Measurements from ENCODE around the gene DGKI. TPM values are rescaled to one million over a fixed set of nuclear protein-coding genes. Genes with fewer than 3 reads are reported as not detected.

The DGKI gene
- total RNA-seq, 1 donor from 2014 or later, result 3.1 TPM

DNA sequence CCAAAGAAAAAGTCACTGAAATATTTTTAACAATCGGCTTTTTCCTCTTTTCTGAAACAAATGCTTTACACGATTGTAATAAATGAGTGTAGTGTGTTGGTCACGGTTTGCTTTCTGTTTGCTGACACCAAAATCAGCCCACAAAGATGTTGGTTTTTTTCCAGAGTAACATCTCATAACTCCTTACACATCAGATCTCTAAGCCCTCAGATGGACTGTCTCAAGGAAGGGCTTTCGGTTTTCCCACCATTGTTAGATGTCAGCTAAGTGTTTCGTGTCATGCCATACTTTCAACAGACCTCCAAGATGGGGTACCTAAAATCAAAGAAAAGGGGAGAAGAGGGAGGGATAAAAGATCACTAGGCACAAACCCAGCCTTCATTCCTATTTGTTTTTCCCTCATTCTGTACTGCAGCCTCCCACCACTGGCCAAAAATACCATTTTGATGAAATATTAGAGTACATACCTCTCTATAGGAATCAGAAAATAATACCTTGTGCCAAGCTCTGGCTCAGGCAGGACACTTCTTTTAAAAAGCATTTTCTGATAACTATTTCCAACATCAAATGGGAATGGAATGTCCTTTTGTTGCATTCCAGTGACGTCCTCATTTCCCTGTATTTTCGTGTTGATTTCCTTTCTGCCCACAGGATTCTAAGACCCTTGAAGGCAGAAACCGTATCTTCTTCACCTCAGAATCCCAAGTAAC is 159.1 kb downstream of the DGKI start:
- Mint-ChIP-seq H3K27ac (ENCODE audit: unreplicated experiment) (peak overlapping the region; percentile 62), H3K4me3 (ENCODE audit: unreplicated experiment) (no peak overlapping the region), H3K36me3 (ENCODE audit: unreplicated experiment) (no peaks in the 10 kb centered on the region), H3K9me3 (ENCODE audit: unreplicated experiment) (no peaks in the 10 kb centered on the region), H3K27me3 (ENCODE audit: unreplicated experiment) (no peaks in the 10 kb centered on the region), H3K4me1 (ENCODE audit: unreplicated experiment) (peaks cover 23% of the 10 kb centered on the region)
- DNase-seq (ENCODE audit: extremely low spot score, unreplicated experiment), result no peak
- TF ChIP-seq, protein P1, sequence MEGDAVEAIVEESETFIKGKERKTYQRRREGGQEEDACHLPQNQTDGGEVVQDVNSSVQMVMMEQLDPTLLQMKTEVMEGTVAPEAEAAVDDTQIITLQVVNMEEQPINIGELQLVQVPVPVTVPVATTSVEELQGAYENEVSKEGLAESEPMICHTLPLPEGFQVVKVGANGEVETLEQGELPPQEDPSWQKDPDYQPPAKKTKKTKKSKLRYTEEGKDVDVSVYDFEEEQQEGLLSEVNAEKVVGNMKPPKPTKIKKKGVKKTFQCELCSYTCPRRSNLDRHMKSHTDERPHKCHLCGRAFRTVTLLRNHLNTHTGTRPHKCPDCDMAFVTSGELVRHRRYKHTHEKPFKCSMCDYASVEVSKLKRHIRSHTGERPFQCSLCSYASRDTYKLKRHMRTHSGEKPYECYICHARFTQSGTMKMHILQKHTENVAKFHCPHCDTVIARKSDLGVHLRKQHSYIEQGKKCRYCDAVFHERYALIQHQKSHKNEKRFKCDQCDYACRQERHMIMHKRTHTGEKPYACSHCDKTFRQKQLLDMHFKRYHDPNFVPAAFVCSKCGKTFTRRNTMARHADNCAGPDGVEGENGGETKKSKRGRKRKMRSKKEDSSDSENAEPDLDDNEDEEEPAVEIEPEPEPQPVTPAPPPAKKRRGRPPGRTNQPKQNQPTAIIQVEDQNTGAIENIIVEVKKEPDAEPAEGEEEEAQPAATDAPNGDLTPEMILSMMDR (IDR thresholded peaks at IDR 0.05), result no peak

DNA sequence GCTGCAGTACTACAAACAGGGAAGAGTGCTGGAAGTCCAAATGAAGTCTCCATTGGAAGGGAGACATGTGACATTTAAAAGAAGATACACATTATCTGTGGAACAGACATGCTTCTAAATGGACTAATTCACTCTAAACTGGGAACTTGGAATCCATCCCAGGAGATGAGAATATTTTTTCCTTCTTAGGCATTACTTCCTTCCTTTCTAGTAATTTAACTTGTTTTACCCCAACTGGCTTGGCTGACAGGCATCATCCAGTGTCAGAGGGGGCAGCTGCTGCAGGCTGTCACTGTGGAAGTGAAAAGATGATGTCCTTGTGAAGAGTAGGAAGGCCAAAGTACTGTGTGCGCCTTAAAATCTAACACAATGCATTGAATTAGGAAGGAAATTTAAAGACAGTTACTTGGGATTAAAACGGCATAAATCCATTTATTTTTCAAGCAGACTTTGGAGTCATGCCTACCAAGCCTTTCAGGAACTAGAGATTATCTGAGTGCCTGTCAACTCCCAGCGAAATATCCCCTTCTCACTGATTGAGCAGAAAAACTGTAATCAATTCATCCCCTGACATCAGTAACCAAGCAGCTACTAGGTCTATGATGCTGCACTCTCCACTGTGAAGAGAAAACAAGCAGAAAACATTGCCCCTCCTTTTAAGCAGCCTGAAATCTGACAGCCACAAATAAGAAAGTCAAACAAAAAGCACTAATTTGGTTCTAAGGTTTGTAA is 161.2 kb downstream of the DGKI start:
- TF ChIP-seq, protein P1 (IDR thresholded peaks at IDR 0.05), result no peak
- Mint-ChIP-seq H3K36me3 (ENCODE audit: unreplicated experiment) (no peaks in the 10 kb centered on the region), H3K9me3 (ENCODE audit: unreplicated experiment) (no peaks in the 10 kb centered on the region), H3K27me3 (ENCODE audit: unreplicated experiment) (no peaks in the 10 kb centered on the region), H3K4me1 (ENCODE audit: unreplicated experiment) (peaks cover 33% of the 10 kb centered on the region), H3K4me3 (ENCODE audit: unreplicated experiment) (no peak overlapping the region), H3K27ac (ENCODE audit: unreplicated experiment) (no peak overlapping the region)
- DNase-seq (ENCODE audit: extremely low spot score, unreplicated experiment), result no peak

DNA sequence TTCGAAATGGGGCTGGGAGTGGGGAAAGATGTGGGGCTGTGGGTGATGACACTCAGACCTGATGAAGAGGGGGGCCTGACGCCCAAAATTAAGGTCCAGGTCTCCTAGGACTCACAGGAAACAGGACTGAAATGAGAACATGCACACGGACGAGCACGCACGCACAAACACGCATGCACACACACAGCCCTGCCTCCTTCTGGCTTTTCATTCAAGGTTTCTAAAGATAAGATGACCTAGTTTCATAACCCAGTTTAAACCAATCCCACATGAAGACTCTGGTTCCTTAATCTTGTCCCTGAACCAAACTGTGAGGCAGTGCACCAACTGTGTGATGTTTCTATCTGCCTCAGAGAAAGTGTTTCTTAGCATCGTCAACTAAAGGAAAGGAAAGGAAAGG is 162.0 kb downstream of the DGKI start:
- no peak overlapping the region for H3K27ac Mint-ChIP-seq (ENCODE audit: unreplicated experiment)
- H3K9me3 Mint-ChIP-seq (ENCODE audit: unreplicated experiment), result no peaks in the 10 kb centered on the region
- H3K27me3 Mint-ChIP-seq (ENCODE audit: unreplicated experiment), result no peaks in the 10 kb centered on the region
- no peak overlapping the region for H3K4me3 Mint-ChIP-seq (ENCODE audit: unreplicated experiment)
- peaks cover 33% of the 10 kb centered on the region for H3K4me1 Mint-ChIP-seq (ENCODE audit: unreplicated experiment)
- DNase-seq (ENCODE audit: extremely low spot score, unreplicated experiment), result no peak
- TF ChIP-seq, protein P1 (IDR thresholded peaks at IDR 0.05), result no peak
- no peaks in the 10 kb centered on the region for H3K36me3 Mint-ChIP-seq (ENCODE audit: unreplicated experiment)

DNA sequence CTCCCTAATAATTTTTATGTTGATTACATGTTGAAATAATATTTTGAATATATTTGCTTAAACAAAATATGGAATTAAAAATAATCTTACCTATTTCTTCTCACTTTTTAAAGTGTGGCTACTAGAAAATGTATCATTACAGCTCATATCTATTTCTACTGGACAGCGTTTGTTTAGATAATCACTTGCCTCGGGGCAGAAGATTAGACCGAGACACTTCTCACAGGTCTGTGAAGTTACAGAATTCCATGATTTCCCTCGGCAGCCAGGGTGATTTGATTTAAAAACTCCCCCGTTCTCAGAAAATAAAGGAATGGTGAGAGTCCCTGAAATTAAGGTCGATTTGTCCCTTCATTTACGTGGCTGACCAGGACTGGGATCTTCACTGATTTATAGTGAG is 162.5 kb downstream of the DGKI start:
- peaks cover 33% of the 10 kb centered on the region for H3K4me1 Mint-ChIP-seq (ENCODE audit: unreplicated experiment)
- H3K27me3 Mint-ChIP-seq (ENCODE audit: unreplicated experiment), result no peaks in the 10 kb centered on the region
- DNase-seq (ENCODE audit: extremely low spot score, unreplicated experiment), result no peak
- H3K9me3 Mint-ChIP-seq (ENCODE audit: unreplicated experiment), result no peaks in the 10 kb centered on the region
- TF ChIP-seq, protein P1 (IDR thresholded peaks at IDR 0.05), result no peak
- H3K27ac Mint-ChIP-seq (ENCODE audit: unreplicated experiment), result no peak overlapping the region
- H3K36me3 Mint-ChIP-seq (ENCODE audit: unreplicated experiment), result no peaks in the 10 kb centered on the region
- H3K4me3 Mint-ChIP-seq (ENCODE audit: unreplicated experiment), result no peak overlapping the region

DNA sequence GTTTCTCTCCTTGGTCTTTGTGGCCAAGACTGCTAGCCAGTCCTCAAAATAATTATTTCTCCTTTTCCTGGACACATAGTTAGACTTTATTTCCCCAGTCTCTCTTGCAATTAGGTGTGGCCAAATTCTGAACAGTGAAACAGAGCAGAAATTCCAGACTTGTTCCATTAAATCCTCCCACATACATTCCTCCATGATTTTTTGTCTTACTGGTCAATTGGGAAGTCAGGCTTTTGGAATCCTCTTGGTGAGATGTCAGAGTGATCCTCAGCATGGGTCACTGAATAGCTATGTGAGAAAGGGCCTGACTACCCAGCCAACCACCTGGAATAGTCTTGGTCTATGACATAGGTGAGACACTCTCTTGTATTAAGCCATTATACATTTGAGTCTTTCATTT is 164.2 kb downstream of the DGKI start:
- no peaks in the 10 kb centered on the region for H3K36me3 Mint-ChIP-seq (ENCODE audit: unreplicated experiment)
- H3K9me3 Mint-ChIP-seq (ENCODE audit: unreplicated experiment), result no peaks in the 10 kb centered on the region
- H3K27me3 Mint-ChIP-seq (ENCODE audit: unreplicated experiment), result no peaks in the 10 kb centered on the region
- H3K27ac Mint-ChIP-seq (ENCODE audit: unreplicated experiment), result peak overlapping the region; percentile 33
- no peak overlapping the region for H3K4me3 Mint-ChIP-seq (ENCODE audit: unreplicated experiment)
- H3K4me1 Mint-ChIP-seq (ENCODE audit: unreplicated experiment), result peaks cover 24% of the 10 kb centered on the region
- TF ChIP-seq, protein P1 (IDR thresholded peaks at IDR 0.05), result no peak
- no peak for DNase-seq (ENCODE audit: extremely low spot score, unreplicated experiment)

Measured in osteocyte (in vitro differentiated cells).